B cell (primary cell): ENCODE measurements around the gene OXTR.

Source experiments
- CTCF ChIP-seq: fragments of 200-600 bp; IDR thresholded peaks from one replicate; pipeline ENCODE4 v1.8.0; 2022; ENCODE audit warnings: antibody characterized with exemption, mild to moderate bottlenecking
- EZH2 ChIP-seq: IDR thresholded peaks from 2 replicates; pipeline ENCODE4 v1.6.1; 2012; ENCODE audit warnings: borderline replicate concordance, low read depth, mild to moderate bottlenecking, moderate library complexity, low read length; ENCODE audit not compliant: insufficient read depth, poor library complexity, severe bottlenecking

GRCh38 chr3:8775181-8775580 lies 5.8 kb upstream of the OXTR start:
- TF ChIP-seq CTCF (no peak), EZH2 (no peak)
